Upper lobe of right lung (tissue), 1 donor: ENCODE results near the gene CMTM6. TPM values are rescaled to one million over a fixed set of nuclear protein-coding genes. Genes with fewer than 3 reads are reported as not detected.

Experiments
- ATAC-seq: fragments of 200-7000 bp; cut with Tn5 transposase; one replicate; pipeline ENCODE4 v1.9.1; 2020; ENCODE audit warnings: mild to moderate bottlenecking, moderate library complexity
- DNase-seq: peaks from one replicate; pipeline ENCODE4 v3.0.0-alpha.2; 2020
- H3K27ac ChIP-seq: fragments of 200-600 bp; one replicate; pipeline ENCODE4 v1.8.0; 2022
- H3K27me3 ChIP-seq: fragments of 200-600 bp; one replicate; pipeline ENCODE4 v1.8.0; 2022; ENCODE audit warnings: mild to moderate bottlenecking
- H3K36me3 ChIP-seq: fragments of 200-600 bp; one replicate; pipeline ENCODE4 v1.8.0; 2022
- H3K4me1 ChIP-seq: fragments of 200-600 bp; one replicate; pipeline ENCODE4 v1.8.0; 2022
- H3K4me3 ChIP-seq: fragments of 200-600 bp; one replicate; pipeline ENCODE4 v1.8.0; 2022; ENCODE audit warnings: mild to moderate bottlenecking
- H3K9me3 ChIP-seq: fragments of 200-600 bp; one replicate; pipeline ENCODE4 v1.8.0; 2022
- intact Hi-C: fragments of 100-400 bp; cut with DNase I; formaldehyde crosslinking; loops from one replicate; pipeline ENCODE4 v1.11.0; 2022
- total RNA-seq: library from RNA; stranded (reverse); fragmentation: NEBNext Ultra II Directional; extraction: Animal tissue kit (Norgen Biotek cat#: 25700); gene quantifications from one replicate; pipeline ENCODE4 v1.2.1, GENCODE V29; 2021
- TF ChIP-seq, protein P1 (sequence below): fragments of 200-600 bp; IDR thresholded peaks from one replicate; pipeline ENCODE4 v1.8.0; 2022; ENCODE audit warnings: antibody characterized with exemption
- donor health status: DM: no; HTN: yes; CAD: no; lungs with severe emphysema.

Gene CMTM6
- total RNA-seq, 1 donor from 2014 or later = 58.9 TPM

DNA sequence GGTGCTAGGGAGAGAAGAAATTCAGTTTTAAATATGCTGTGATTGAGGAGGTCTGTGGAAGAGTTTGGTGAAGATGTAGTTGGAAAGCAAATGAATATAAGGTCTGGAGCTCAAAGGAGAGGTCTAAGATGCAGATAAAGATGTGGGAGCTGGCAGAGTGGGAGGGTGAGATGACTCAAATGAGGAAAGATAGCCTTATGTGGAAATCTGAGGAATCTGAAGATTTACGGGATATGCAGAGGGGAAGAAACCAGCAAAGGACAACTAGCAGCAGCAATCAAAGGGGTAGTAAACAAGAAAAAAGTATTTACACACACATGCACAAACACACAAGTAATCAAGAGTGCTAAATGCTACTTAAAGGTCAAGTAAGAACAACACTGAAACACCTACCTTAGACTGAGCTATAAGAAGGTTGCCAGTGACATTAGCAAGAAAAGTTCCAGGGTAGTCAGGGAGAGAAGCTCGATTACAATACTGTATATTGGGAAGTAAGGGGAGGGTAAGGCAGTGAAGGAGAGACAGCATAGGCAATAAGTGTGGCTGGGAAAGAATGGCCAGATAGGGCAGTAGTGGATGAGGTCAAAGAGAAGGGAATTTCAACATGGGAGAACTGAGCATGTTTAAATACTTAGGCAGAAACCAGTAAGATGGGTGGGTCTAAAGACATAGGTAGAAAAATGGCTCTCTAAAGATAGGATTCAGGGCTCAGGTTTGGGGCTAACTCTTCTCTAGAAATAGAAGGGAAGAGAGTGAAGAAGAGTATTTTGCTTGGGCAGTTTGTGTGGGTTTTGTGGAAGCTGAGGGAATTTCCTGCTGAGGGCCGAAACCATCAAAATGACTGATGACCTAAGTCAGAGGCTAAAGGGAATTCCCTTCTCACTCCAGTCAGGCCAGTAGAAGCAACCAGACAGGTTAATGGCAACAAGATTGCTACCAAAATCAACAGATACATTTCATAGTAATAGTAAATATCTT lies 8.9 kb downstream of the CMTM6 start:
- DNase-seq (no peak), ATAC-seq (peak; percentile 28)
- H3K36me3 ChIP-seq = peaks cover 18% of the 10 kb centered on the region
- intact Hi-C loops = no loop called here
- TF ChIP-seq, protein P1, sequence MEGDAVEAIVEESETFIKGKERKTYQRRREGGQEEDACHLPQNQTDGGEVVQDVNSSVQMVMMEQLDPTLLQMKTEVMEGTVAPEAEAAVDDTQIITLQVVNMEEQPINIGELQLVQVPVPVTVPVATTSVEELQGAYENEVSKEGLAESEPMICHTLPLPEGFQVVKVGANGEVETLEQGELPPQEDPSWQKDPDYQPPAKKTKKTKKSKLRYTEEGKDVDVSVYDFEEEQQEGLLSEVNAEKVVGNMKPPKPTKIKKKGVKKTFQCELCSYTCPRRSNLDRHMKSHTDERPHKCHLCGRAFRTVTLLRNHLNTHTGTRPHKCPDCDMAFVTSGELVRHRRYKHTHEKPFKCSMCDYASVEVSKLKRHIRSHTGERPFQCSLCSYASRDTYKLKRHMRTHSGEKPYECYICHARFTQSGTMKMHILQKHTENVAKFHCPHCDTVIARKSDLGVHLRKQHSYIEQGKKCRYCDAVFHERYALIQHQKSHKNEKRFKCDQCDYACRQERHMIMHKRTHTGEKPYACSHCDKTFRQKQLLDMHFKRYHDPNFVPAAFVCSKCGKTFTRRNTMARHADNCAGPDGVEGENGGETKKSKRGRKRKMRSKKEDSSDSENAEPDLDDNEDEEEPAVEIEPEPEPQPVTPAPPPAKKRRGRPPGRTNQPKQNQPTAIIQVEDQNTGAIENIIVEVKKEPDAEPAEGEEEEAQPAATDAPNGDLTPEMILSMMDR = no peak
- H3K27me3 ChIP-seq = no peaks in the 10 kb centered on the region
- no peak overlapping the region for H3K27ac ChIP-seq
- peaks cover 24% of the 10 kb centered on the region for H3K4me1 ChIP-seq
- no peaks in the 10 kb centered on the region for H3K9me3 ChIP-seq
- H3K4me3 ChIP-seq = no peak overlapping the region

DNA sequence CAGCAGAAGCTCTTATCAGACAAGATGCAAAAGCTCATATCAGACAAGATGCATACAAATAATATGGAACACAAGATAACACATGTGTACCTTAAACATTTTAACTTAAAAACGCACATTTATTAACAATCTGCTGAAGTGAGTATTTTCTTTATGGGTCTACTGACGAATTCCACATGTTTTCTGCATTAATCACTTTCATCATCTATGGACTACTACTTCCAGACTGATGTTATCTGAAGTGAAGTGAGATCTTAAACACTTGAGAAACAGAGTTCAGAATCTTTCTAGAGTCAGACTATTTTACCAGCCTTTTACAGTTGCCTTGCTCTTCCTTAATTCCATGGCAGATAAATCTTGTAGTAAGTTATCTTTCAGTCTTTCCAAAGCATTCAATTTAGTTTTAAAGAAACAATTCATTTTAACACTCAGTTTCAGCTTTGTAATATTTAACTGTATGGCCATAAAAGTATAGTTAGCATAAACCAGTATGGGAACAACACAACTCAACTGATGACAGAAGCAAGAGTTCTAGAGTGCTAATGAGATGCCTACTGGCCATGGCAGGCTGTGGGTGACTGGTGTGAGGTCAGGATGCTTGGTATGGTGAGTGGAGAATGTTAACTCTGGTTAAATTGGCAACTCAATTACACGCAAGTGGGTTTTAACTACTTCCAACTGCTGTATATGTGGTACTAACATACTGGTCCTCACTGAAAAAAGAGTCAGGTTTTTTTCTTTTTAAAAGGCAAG lies 9.8 kb downstream of the CMTM6 start:
- DNase-seq = no peak
- no peak overlapping the region for H3K4me3 ChIP-seq
- TF ChIP-seq, protein P1 = no peak
- H3K27me3 ChIP-seq = no peaks in the 10 kb centered on the region
- no peak overlapping the region for H3K27ac ChIP-seq
- H3K9me3 ChIP-seq = no peaks in the 10 kb centered on the region
- peaks cover 21% of the 10 kb centered on the region for H3K4me1 ChIP-seq
- intact Hi-C loops = no loop called here
- no peak for ATAC-seq
- H3K36me3 ChIP-seq = peaks cover 22% of the 10 kb centered on the region

- Histone ChIP-seq H3K36me3 (peaks cover 42% of the 10 kb centered on the region), H3K9me3 (no peaks in the 10 kb centered on the region), H3K4me1 (peaks cover 16% of the 10 kb centered on the region), H3K27ac (no peak overlapping the region), H3K27me3 (no peaks in the 10 kb centered on the region), H3K4me3 (no peak overlapping the region)
- intact Hi-C loops = no loop called here
- DNase-seq (no peak), ATAC-seq (no peak)
- TF ChIP-seq, protein P1 = no peak
Measured at GRCh38 chr3:32488474-32489008, 14.1 kb downstream of the CMTM6 start.

- peaks cover 48% of the 10 kb centered on the region for H3K36me3 ChIP-seq
- no peak overlapping the region for H3K27ac ChIP-seq
- TF ChIP-seq, protein P1 = no peak
- ATAC-seq (no peak), DNase-seq (no peak)
- no peaks in the 10 kb centered on the region for H3K27me3 ChIP-seq
- intact Hi-C loops = no loop called here
- peaks cover 10% of the 10 kb centered on the region for H3K4me1 ChIP-seq
- no peak overlapping the region for H3K4me3 ChIP-seq
- H3K9me3 ChIP-seq = no peaks in the 10 kb centered on the region
Measured at GRCh38 chr3:32487781-32488473, 14.7 kb downstream of the CMTM6 start.

DNA sequence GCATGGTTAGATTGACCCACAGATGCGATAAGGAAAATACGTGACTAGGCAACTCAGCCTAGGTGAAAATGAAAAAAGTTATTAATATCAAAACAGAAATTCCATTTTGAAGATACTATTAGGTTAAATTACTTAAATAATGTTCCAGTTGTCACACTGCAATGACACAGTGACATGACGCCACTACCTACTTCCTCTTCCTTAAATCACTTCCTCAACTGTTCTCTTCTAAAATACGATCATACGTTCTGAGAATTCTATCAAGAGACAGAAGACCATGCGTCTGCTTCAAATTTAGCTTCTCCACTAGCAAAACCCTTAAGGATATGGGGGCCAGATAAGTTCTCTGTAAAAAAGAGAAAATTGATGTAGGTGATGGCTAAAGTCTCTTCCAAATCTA lies 18.2 kb downstream of the CMTM6 start:
- intact Hi-C loops = no loop called here
- ATAC-seq (peak; percentile 74), DNase-seq (no peak)
- Histone ChIP-seq H3K9me3 (no peaks in the 10 kb centered on the region), H3K4me1 (no peaks in the 10 kb centered on the region), H3K27ac (peak overlapping the region; percentile 39), H3K27me3 (no peaks in the 10 kb centered on the region), H3K4me3 (no peak overlapping the region), H3K36me3 (peaks cover 48% of the 10 kb centered on the region)
- TF ChIP-seq, protein P1 = no peak
